ENCODE measurements around the gene SPATA32. TPM values are rescaled to one million over a fixed set of nuclear protein-coding genes. Genes with fewer than 3 reads are reported as not detected.
A peak's percentile ranks its signal among the peaks of the same experiment; 100 is the strongest.

SPATA32 gene
- not detected for polyA plus RNA-seq (2012; ENCODE audit: insufficient read depth, insufficient read length, low read depth)

- Histone ChIP-seq H3K27me3 (no peaks in the 10 kb centered on the region), H3K9me3 (no peaks in the 10 kb centered on the region), H3K4me3 (ENCODE audit: low read depth, low read length) (peak within 1 kb of the TSS; percentile 68), H3K4me1 (no peaks in the 10 kb centered on the region; the same call in 1 of the 2 replicates), H3K36me3 (peaks cover 9% of the 10 kb centered on the region)
- no peak for TF ChIP-seq CTCF (IDR thresholded peaks at IDR 0.05; ENCODE audit: low read depth, low read length)
- peak; percentile 37 for DNase-seq
These were observed at the start of gene SPATA32 for GRCh38 chr17:45261577-45262515. SPATA32 (minus strand) TSS chr17:45262094; CDS start chr17:45262016, 78 bp downstream.

- peak; percentile 68 for TF ChIP-seq CTCF (IDR thresholded peaks at IDR 0.05; ENCODE audit: low read depth, low read length)
- peak; percentile 37 for DNase-seq
- H3K4me3 ChIP-seq (ENCODE audit: low read depth, low read length): no peak overlapping the region
- H3K9me3 ChIP-seq: no peaks in the 10 kb centered on the region
- peaks cover 5% of the 10 kb centered on the region; the same call in 1 of the 2 replicates for H3K36me3 ChIP-seq
- H3K27me3 ChIP-seq: no peaks in the 10 kb centered on the region
- H3K4me1 ChIP-seq: peaks cover 24% of the 10 kb centered on the region
These were observed 49.5 kb upstream of the SPATA32 start for GRCh38 chr17:45311401-45311759.

GRCh38 chr17:45310380-45311324, 48.8 kb upstream of the SPATA32 start:
- H3K27me3 ChIP-seq: no peaks in the 10 kb centered on the region
- H3K36me3 ChIP-seq: peaks cover 5% of the 10 kb centered on the region; the same call in 1 of the 2 replicates
- H3K4me1 ChIP-seq: peaks cover 24% of the 10 kb centered on the region
- TF ChIP-seq CTCF (IDR thresholded peaks at IDR 0.05; ENCODE audit: low read depth, low read length): no peak
- DNase-seq: no peak
- no peak overlapping the region for H3K4me3 ChIP-seq (ENCODE audit: low read depth, low read length)
- no peaks in the 10 kb centered on the region for H3K9me3 ChIP-seq

GRCh38 chr17:45309400-45309799, 47.5 kb upstream of the SPATA32 start:
- Histone ChIP-seq H3K27me3 (no peaks in the 10 kb centered on the region), H3K4me1 (peaks cover 23% of the 10 kb centered on the region), H3K9me3 (no peaks in the 10 kb centered on the region), H3K36me3 (peaks cover 5% of the 10 kb centered on the region; the same call in 1 of the 2 replicates), H3K4me3 (ENCODE audit: low read depth, low read length) (no peak overlapping the region)
- no peak for TF ChIP-seq CTCF (IDR thresholded peaks at IDR 0.05; ENCODE audit: low read depth, low read length)
- no peak for DNase-seq

- Histone ChIP-seq H3K27me3 (no peaks in the 10 kb centered on the region), H3K4me3 (ENCODE audit: low read depth, low read length) (no peak overlapping the region), H3K9me3 (no peaks in the 10 kb centered on the region), H3K4me1 (peaks cover 18% of the 10 kb centered on the region), H3K36me3 (peaks cover 5% of the 10 kb centered on the region; the same call in 1 of the 2 replicates)
- TF ChIP-seq CTCF (IDR thresholded peaks at IDR 0.05; ENCODE audit: low read depth, low read length): no peak
- no peak for DNase-seq
These were observed 46.9 kb upstream of the SPATA32 start for GRCh38 chr17:45308840-45309239.

Data from BE2C (cell line).